NCI-H1694 (cell line): Measurements from ENCODE around the gene EIF3L.

Experiments
- DNase-seq: peaks from one replicate; lab custom pipeline; 2025; lab: John Stamatoyannopoulos, UW

Gene EIF3L

GRCh38 chr22:37854946-37855345, 5.7 kb downstream of the EIF3L start:
- DNase-seq, result no peak

- no peak for DNase-seq
These were observed 6.2 kb downstream of the EIF3L start for GRCh38 chr22:37855462-37855861.

GRCh38 chr22:37860796-37861421, 11.7 kb downstream of the EIF3L start:
- DNase-seq, result no peak

- DNase-seq, result no peak
These were observed 13.5 kb downstream of the EIF3L start for GRCh38 chr22:37862570-37863325.

- DNase-seq, result no peak
These were observed 16.3 kb downstream of the EIF3L start for GRCh38 chr22:37865510-37865909.

GRCh38 chr22:37870273-37870672, 21.1 kb downstream of the EIF3L start:
- DNase-seq, result peak; percentile 49

GRCh38 chr22:37880668-37881440, 31.6 kb downstream of the EIF3L start:
- DNase-seq, result no peak

GRCh38 chr22:37884420-37884819, 35.2 kb downstream of the EIF3L start:
- DNase-seq, result no peak

- no peak for DNase-seq
These were observed 38.6 kb downstream of the EIF3L start for GRCh38 chr22:37887584-37888378.

- no peak for DNase-seq
These were observed 42.7 kb downstream of the EIF3L start for GRCh38 chr22:37891926-37892325.

GRCh38 chr22:37892566-37893335, 43.5 kb downstream of the EIF3L start:
- DNase-seq, result no peak

GRCh38 chr22:37893583-37893983, 44.4 kb downstream of the EIF3L start:
- DNase-seq, result no peak

GRCh38 chr22:37894939-37895670, 45.9 kb downstream of the EIF3L start:
- no peak for DNase-seq

GRCh38 chr22:37896181-37896592, 47.0 kb downstream of the EIF3L start:
- no peak for DNase-seq

GRCh38 chr22:37896939-37897338, 47.7 kb downstream of the EIF3L start:
- DNase-seq, result no peak

GRCh38 chr22:37897807-37898206, 48.6 kb downstream of the EIF3L start:
- no peak for DNase-seq

- no peak for DNase-seq
These were observed 49.4 kb downstream of the EIF3L start for GRCh38 chr22:37898441-37899181.

GRCh38 chr22:37904572-37905533, 55.6 kb downstream of the EIF3L start:
- no peak for DNase-seq
